H1 (cell line): ENCODE data around the gene FOXD2. TPM values are rescaled to one million over a fixed set of nuclear protein-coding genes. Genes with fewer than 3 reads are reported as not detected.

Source experiments
- CTCF ChIA-PET: fragments of 300-600 bp; sonication (Branson Sonifier 250); formaldehyde crosslinking; loops from one replicate; lab custom pipeline; 2021; ENCODE audit not compliant: partially characterized antibody; lab: Charles Lee
- POLR2A ChIA-PET: fragments of 300-600 bp; sonication (Branson Sonifier 250); formaldehyde crosslinking; loops from one replicate; lab custom pipeline; 2021; ENCODE audit warnings: inconsistent platforms; ENCODE audit not compliant: partially characterized antibody; lab: Charles Lee
- DNase-seq, 2 experiments: peaks; one replicate each; pipeline versions ENCODE4 v3.0.0 to v3.0.0-alpha.2; 2010 to 2022; ENCODE audit warnings: low spot score in 2 of 2, low read depth in 1 of 2, mixed read lengths in 1 of 2
- FAIRE-seq: peaks from 2 replicates; lab custom pipeline; 2011; peaks lifted over from hg19 to GRCh38; lab: Jason Lieb, UNC
- H2AFZ ChIP-seq: 2 replicates; pipeline ENCODE4 v1.8.1; 2012; ENCODE audit warnings: low read length, inconsistent platforms
- H2AK5ac ChIP-seq: 2 replicates; pipeline ENCODE4 v1.6.1; 2013; ENCODE audit warnings: low read depth, low read length
- H2BK120ac ChIP-seq: replicated peaks from 2 replicates; pipeline ENCODE3; 2013; ENCODE audit warnings: low read depth, low read length, inconsistent platforms
- H2BK12ac ChIP-seq: 2 replicates; pipeline ENCODE4 v1.6.1; 2013; ENCODE audit warnings: low read depth, low read length
- H2BK15ac ChIP-seq: 2 replicates; pipeline ENCODE4 v1.6.1; 2013; ENCODE audit warnings: low read length
- H2BK20ac ChIP-seq: 2 replicates; pipeline ENCODE4 v1.6.1; 2013; ENCODE audit warnings: low read length
- H2BK5ac ChIP-seq: 2 replicates; pipeline ENCODE4 v1.6.1; 2013; ENCODE audit warnings: low read depth, low read length
- H3K14ac ChIP-seq: 2 replicates; pipeline ENCODE4 v1.6.1; 2013; ENCODE audit warnings: inconsistent platforms; ENCODE audit not compliant: insufficient read length
- H3K18ac ChIP-seq: 2 replicates; pipeline ENCODE4 v1.6.1; 2013; ENCODE audit warnings: low read length; ENCODE audit errors: extremely low read depth
- H3K23ac ChIP-seq: 2 replicates; pipeline ENCODE4 v1.6.1; 2013; ENCODE audit warnings: inconsistent platforms; ENCODE audit not compliant: insufficient read length
- H3K23me2 ChIP-seq: 2 replicates; pipeline ENCODE4 v1.6.1; 2013; ENCODE audit warnings: low read depth, low read length
- H3K27ac ChIP-seq: 2 replicates; pipeline ENCODE4 v1.6.1; 2011; ENCODE audit warnings: low read depth, low read length, inconsistent platforms
- H3K27me3 ChIP-seq, 4 experiments: replicated peaks in 1 of 4; 1 replicate in 1 of 4; 2 replicates in 3 of 4; pipeline versions ENCODE4 v1.6.1 to v1.8.1; 2011 to 2013; ENCODE audit warnings: low read length in 3 of 4, mild to moderate bottlenecking in 3 of 4, inconsistent platforms in 2 of 4, mixed read lengths in 2 of 4, moderate library complexity in 1 of 4; ENCODE audit not compliant: control insufficient read depth in 3 of 4, insufficient read depth in 3 of 4; ENCODE audit errors: extremely low read depth in 1 of 4
- H3K36me3 ChIP-seq, 4 experiments: 2 replicates each; pipeline versions ENCODE4 v1.6.1 to v1.8.1; 2011 to 2013; ENCODE audit warnings: mild to moderate bottlenecking in 4 of 4, low read length in 3 of 4, moderate library complexity in 2 of 4, control low read depth in 1 of 4, inconsistent platforms in 1 of 4; ENCODE audit not compliant: insufficient read depth in 4 of 4, control insufficient read depth in 2 of 4
- H3K4ac ChIP-seq: replicated peaks from 2 replicates; pipeline ENCODE3; 2013; ENCODE audit warnings: low read length, low read depth, mixed read lengths, inconsistent platforms; ENCODE audit not compliant: insufficient read length
- H3K4me1 ChIP-seq, 4 experiments: replicated peaks in 1 of 4; 1 replicate in 1 of 4; 2 replicates in 3 of 4; pipeline versions ENCODE4 v1.6.1 to v1.8.1; 2011 to 2013; ENCODE audit warnings: low read length in 3 of 4, inconsistent platforms in 2 of 4, mixed read lengths in 1 of 4; ENCODE audit not compliant: insufficient read depth in 4 of 4, control insufficient read depth in 3 of 4
- H3K4me2 ChIP-seq, 2 experiments: 2 replicates each; pipeline versions ENCODE4 v1.6.1 to v1.8.1; 2011 to 2013; ENCODE audit warnings: low read depth in 2 of 2, low read length in 2 of 2, control low read depth in 1 of 2, inconsistent platforms in 1 of 2, mild to moderate bottlenecking in 1 of 2; ENCODE audit not compliant: insufficient read depth in 1 of 2
- H3K4me3 ChIP-seq, 4 experiments: fragments of 200-600, 300-600 bp in 1 of 4; sonication (generic), shearing (Covaris generic), sonication (Bioruptor Twin) in 1 of 4; 2 replicates each; pipeline versions ENCODE4 v1.5.1 to v1.8.1; 2011 to 2016; ENCODE audit warnings: low read length in 4 of 4, low read depth in 3 of 4, control low read depth in 2 of 4, inconsistent platforms in 2 of 4, mild to moderate bottlenecking in 2 of 4, mixed read lengths in 1 of 4, moderate library complexity in 1 of 4; ENCODE audit not compliant: insufficient read depth in 2 of 4; ENCODE audit errors: extremely low read depth in 1 of 4
- H3K56ac ChIP-seq: replicated peaks from 2 replicates; pipeline ENCODE3; 2013; ENCODE audit warnings: low read depth, mild to moderate bottlenecking, mixed read lengths, low read length, inconsistent platforms; ENCODE audit not compliant: insufficient read length
- H3K79me1 ChIP-seq: 2 replicates; pipeline ENCODE4 v1.6.1; 2013; ENCODE audit warnings: low read depth, low read length, control low read depth
- H3K79me2 ChIP-seq, 2 experiments: 2 replicates each; pipeline versions ENCODE4 v1.6.1 to v1.8.1; 2012 to 2013; ENCODE audit warnings: low read length in 2 of 2, mild to moderate bottlenecking in 2 of 2, inconsistent platforms in 1 of 2; ENCODE audit not compliant: insufficient read depth in 2 of 2, control insufficient read depth in 1 of 2
- H3K9ac ChIP-seq, 4 experiments: replicated peaks in 1 of 4; 1 replicate in 1 of 4; 2 replicates in 3 of 4; pipeline versions ENCODE4 v1.6.1 to v1.8.1; 2011 to 2013; ENCODE audit warnings: low read depth in 3 of 4, low read length in 3 of 4, control low read depth in 2 of 4, mild to moderate bottlenecking in 2 of 4, moderate library complexity in 2 of 4, inconsistent platforms in 1 of 4; ENCODE audit errors: extremely low read depth in 1 of 4
- H3K9me3 ChIP-seq, 2 experiments: 2 replicates each; pipeline versions ENCODE4 v1.6.1 to v1.8.1; 2012 to 2013; ENCODE audit warnings: mild to moderate bottlenecking in 2 of 2, moderate library complexity in 2 of 2, control low read depth in 1 of 2, inconsistent platforms in 1 of 2, low read depth in 1 of 2, low read length in 1 of 2, mixed read lengths in 1 of 2; ENCODE audit not compliant: insufficient read depth in 2 of 2
- H4K20me1 ChIP-seq, 2 experiments: replicated peaks in 1 of 2; 2 replicates each; pipeline versions ENCODE3 to v1.8.1; 2011 to 2013; ENCODE audit warnings: inconsistent platforms in 2 of 2, low read length in 2 of 2, mild to moderate bottlenecking in 1 of 2; ENCODE audit not compliant: insufficient read depth in 2 of 2, control insufficient read depth in 1 of 2
- H4K5ac ChIP-seq: 2 replicates; pipeline ENCODE4 v1.6.1; 2013; ENCODE audit warnings: low read length, low read depth, mixed read lengths, inconsistent platforms; ENCODE audit not compliant: insufficient read length
- H4K8ac ChIP-seq: 2 replicates; pipeline ENCODE4 v1.8.0; 2013; ENCODE audit warnings: mild to moderate bottlenecking, moderate library complexity, low read length, inconsistent platforms; ENCODE audit not compliant: insufficient read depth; ENCODE audit errors: extremely low read depth
- H4K91ac ChIP-seq: replicated peaks from 2 replicates; pipeline ENCODE3; 2013; ENCODE audit warnings: low read length, mixed read lengths, inconsistent platforms; ENCODE audit not compliant: insufficient read length
- CTBP2 ChIP-seq: IDR thresholded peaks from 2 replicates; pipeline ENCODE4 v1.7.0; 2011; ENCODE audit warnings: borderline replicate concordance, mild to moderate bottlenecking, moderate library complexity, mixed read lengths, low read length; ENCODE audit not compliant: insufficient read depth, insufficient read length
- GABPA ChIP-seq: IDR thresholded peaks from 2 replicates; pipeline ENCODE4 v1.6.1; 2011; ENCODE audit warnings: mild to moderate bottlenecking, low read length, moderate library complexity, borderline replicate concordance; ENCODE audit not compliant: insufficient read depth
- PHF8 ChIP-seq: fragments of 200-600 bp; sonication (generic); conservative IDR thresholded peaks from 2 replicates; pipeline ENCODE4 v1.7.1; 2012; ENCODE audit warnings: low read depth, mild to moderate bottlenecking, inconsistent platforms, low read length, moderate library complexity
- RNF2 ChIP-seq: fragments of 200-900, 300-1000 bp; sonication (generic); IDR thresholded peaks from 2 replicates; pipeline ENCODE4 v1.7.1; 2016; ENCODE audit warnings: borderline replicate concordance, low read depth, mild to moderate bottlenecking, antibody characterized with exemption, low read length; ENCODE audit not compliant: poor library complexity, severe bottlenecking; ENCODE audit errors: missing control alignments
- WGBS, 2 experiments: shearing (Covaris generic) in 1 of 2; methylation state at CpG; one replicate each; pipeline versions ENCODE4 v1.1.6 to v1.1.7; 2013 to 2015; ENCODE audit warnings: low lambda C conversion rate in 2 of 2, mixed read lengths in 2 of 2, inconsistent platforms in 1 of 2, low coverage in 1 of 2, missing lambda C conversion rate in 1 of 2; ENCODE audit not compliant: insufficient replicate concordance in 2 of 2, insufficient coverage in 1 of 2, insufficient read length in 1 of 2; ENCODE audit errors: extremely low coverage in 1 of 2, missing lambda C conversion rate in 1 of 2; 5-methylcytosine and 5-hydroxymethylcytosine counted together
- polyA plus RNA-seq, 7 experiments: library from polyadenylated mRNA; depleted of rRNA in 3 of 7; stranded (reverse) in 5 of 7; unstranded in 2 of 7; fragments of >200 nt in 5 of 7; fragments of 200-250 nt in 2 of 7; gene quantifications; 1 replicate in 5 of 7; 2 replicates in 1 of 7; 4 replicates in 1 of 7; pipeline versions ENCODE4 v1.2.1 to v1.2.3, GENCODE V29; 2011 to 2013; ENCODE audit warnings: missing spikeins in 2 of 7, mixed read lengths in 2 of 7
- total RNA-seq: library from RNA; stranded (reverse); fragmentation: NEBNext Ultra II Directional; extraction: Animal tissue kit (Norgen Biotek cat#: 25700); gene quantifications from 2 replicates; pipeline ENCODE4 v1.2.1, GENCODE V29; 2021

Gene FOXD2
- total and polyA plus RNA-seq, 2 of the 8 experiments (the other 6 are each of a cell fraction or from before 2014, with no cell fraction given) = not detected

- Histone ChIP-seq H3K23me2 (peaks cover 5% of the 10 kb centered on the region; the same call in 1 of the 2 replicates), H3K14ac (no peak overlapping the region), H2AFZ (no peak overlapping the region), H4K20me1 (peaks cover 14 to 27% of the 10 kb centered on the region in 2 experiments), H3K23ac (no peak overlapping the region), H3K56ac (no peak overlapping the region), H3K18ac (no peak overlapping the region; the same call in 1 of the 2 replicates), H4K5ac (no peak overlapping the region), H2BK5ac (no peak overlapping the region), H2BK20ac (no peak overlapping the region), H3K79me2 (no peaks in the 10 kb centered on the region), H3K36me3 (peaks cover 0 to 8% (median 0%) of the 10 kb centered on the region in 4 experiments; a peak in 1 of 8 replicates), H3K79me1 (no peaks in the 10 kb centered on the region), H3K9ac (no peak overlapping the region), H3K27ac (no peak overlapping the region), H3K27me3 (peaks cover 96 to 100% (median 98%) of the 10 kb centered on the region in 4 experiments), H4K8ac (no peak overlapping the region), H2AK5ac (no peak overlapping the region), H4K91ac (no peak overlapping the region), H2BK15ac (no peak overlapping the region), H3K9me3 (no peaks in the 10 kb centered on the region; a peak in 1 of 4 replicates), H3K4ac (no peak overlapping the region), H3K4me3 (peak overlapping the region in 3 of 4 experiments; percentile 7 to 46 (median 29); a peak in 5 of 8 replicates), H3K4me1 (peaks cover 10 to 33% (median 21%) of the 10 kb centered on the region in 4 experiments), H2BK120ac (no peak overlapping the region), H2BK12ac (peak overlapping the region; percentile 13; the same call in 1 of the 2 replicates), H3K4me2 (peak overlapping the region; percentile 64 to 70)
- 3% methylated on average over 37 of the region's 45 CpGs; no CpG with 5 or more reads in 1 of the 2 experiments for WGBS, 2 experiments
- ChIA-PET CTCF (interaction anchor here (0.9 to 3.5 kb wide), 5 partner anchors 9 to 54 kb away, joined by 3 to 40 read pairs (median 5); no protein-coding TSS in a partner anchor), POLR2A (interaction anchor here (1.2 kb wide), 1 partner anchor 10 kb away, joined by 4 read pairs; no protein-coding TSS in a partner anchor)
- FAIRE-seq = no peak
- no peak for DNase-seq
- no peak for TF ChIP-seq PHF8
- TF ChIP-seq GABPA = no peak
- TF ChIP-seq CTBP2 = peak; percentile 92
- TF ChIP-seq RNF2 = peak; percentile 80
Observed at GRCh38 chr1:47443530-47444296, 5.9 kb downstream of the FOXD2 start.
